LNCAP (cell line): Measurements from ENCODE around the gene ITPRID1.

Experiments used
- TF ChIP-seq, protein P1 (sequence below): fragments of 450-650 bp; IDR thresholded peaks from 2 replicates; pipeline ENCODE4 v1.5.1; 2017; ENCODE audit warnings: mild to moderate bottlenecking

The ITPRID1 gene

GRCh38 chr7:31646942-31647341 lies 133.1 kb downstream of the ITPRID1 start:
- TF ChIP-seq, protein P1, sequence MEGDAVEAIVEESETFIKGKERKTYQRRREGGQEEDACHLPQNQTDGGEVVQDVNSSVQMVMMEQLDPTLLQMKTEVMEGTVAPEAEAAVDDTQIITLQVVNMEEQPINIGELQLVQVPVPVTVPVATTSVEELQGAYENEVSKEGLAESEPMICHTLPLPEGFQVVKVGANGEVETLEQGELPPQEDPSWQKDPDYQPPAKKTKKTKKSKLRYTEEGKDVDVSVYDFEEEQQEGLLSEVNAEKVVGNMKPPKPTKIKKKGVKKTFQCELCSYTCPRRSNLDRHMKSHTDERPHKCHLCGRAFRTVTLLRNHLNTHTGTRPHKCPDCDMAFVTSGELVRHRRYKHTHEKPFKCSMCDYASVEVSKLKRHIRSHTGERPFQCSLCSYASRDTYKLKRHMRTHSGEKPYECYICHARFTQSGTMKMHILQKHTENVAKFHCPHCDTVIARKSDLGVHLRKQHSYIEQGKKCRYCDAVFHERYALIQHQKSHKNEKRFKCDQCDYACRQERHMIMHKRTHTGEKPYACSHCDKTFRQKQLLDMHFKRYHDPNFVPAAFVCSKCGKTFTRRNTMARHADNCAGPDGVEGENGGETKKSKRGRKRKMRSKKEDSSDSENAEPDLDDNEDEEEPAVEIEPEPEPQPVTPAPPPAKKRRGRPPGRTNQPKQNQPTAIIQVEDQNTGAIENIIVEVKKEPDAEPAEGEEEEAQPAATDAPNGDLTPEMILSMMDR = no peak

- TF ChIP-seq, protein P1 = no peak
These were observed 133.6 kb downstream of the ITPRID1 start for GRCh38 chr7:31647511-31647910.

GRCh38 chr7:31648288-31648687 lies 134.4 kb downstream of the ITPRID1 start:
- TF ChIP-seq, protein P1 = no peak

- TF ChIP-seq, protein P1 = no peak
These were observed 135.0 kb downstream of the ITPRID1 start for GRCh38 chr7:31648880-31649279.

DNA sequence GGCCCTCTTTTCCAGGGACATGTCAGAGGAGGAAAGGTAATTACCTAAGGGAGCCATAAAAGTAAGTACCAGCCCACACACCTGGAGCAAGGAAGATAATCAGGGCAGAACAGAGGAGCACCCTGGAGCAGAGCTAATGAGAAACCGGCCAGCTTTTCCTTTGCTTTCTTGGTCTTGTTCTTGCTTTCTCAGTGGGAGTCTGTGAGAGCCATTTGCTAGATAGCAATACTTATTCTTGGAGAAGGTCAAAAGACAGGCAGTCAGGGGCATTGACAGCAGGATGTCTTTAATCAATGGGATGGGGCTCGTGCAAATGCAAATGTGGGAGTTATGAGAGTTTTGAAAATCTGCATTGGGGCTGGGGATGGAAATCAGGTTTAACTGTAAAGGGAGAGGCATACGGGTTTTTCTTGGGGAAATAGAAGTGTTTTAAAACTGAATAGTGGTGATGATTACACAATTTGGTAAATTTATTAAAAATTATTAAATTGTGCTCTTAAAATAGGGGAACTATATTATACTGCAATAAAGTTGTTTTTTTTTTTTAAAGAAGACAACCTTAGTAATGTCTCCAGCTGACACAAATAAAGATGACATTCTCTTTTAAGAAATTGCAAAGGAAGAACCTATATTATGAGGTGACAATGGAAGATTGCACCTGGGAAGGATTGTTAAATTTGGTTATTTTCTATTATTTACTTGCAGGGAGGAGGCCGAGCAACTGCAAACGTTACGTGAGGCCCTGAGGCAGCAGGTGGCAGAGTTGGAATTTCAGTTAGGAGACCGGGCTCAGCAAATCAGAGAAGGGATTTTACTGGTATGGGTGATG lies 137.6 kb downstream of the ITPRID1 start:
- TF ChIP-seq, protein P1 = no peak

DNA sequence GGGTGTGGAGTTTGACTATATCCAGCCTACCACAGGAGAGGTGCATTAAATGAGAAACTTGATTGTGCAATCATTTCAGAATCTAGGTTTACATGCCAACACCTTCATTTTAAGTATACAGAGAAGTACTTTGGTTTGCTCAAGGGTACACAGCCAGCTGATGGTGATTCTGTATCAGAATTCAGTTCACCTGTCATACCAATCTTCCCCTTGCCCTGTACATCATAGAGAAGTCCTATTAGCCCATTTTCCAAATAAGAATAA lies 138.1 kb downstream of the ITPRID1 start:
- TF ChIP-seq, protein P1 = no peak

DNA sequence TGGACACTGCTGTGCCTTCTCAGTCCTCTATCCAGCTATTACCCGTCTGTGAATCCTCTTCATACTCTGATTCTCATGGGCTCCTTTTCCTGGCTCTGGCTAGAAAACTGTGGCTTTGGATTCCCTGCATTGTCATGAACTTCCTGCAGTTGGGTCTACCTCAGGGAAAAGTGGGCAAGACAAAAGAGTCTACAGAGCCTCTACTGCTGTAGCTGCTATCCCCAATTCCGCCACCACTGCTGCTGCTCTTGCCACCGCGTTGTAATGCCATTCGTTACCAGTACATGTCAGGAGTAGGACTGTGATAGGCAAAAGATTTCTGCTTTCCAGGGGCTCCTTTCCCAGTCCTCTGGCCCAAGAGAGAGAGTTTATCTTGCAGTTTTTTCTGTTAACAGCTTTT lies 149.2 kb downstream of the ITPRID1 start:
- TF ChIP-seq, protein P1 = no peak

- TF ChIP-seq, protein P1 = no peak
These were observed 151.0 kb downstream of the ITPRID1 start for GRCh38 chr7:31664890-31665289.
